ENCODE measurements around the gene ARFGAP2.
A peak's percentile ranks its signal among the peaks of the same experiment; 100 is the strongest.

ARFGAP2 gene

DNA sequence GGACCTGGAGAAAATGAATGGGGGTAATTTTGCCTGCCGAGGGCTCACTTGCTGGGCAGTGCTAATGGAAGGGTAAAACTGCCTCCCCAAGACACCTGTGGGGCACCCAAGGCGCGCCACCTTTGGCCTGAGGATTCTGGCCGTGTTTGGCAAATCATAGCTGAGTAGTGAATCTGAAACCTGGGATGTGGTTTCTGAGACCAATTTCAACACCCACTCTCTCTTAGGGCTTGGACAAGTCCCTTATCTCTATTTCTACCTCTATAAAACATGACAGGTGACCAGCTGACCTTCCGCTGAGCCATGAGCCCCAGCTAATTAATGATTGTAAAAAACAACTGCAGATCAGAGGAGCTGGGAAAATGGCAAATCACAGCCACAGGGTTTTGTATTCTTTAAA, 11.0 kb upstream of the ARFGAP2 start:
- no peak for DNase-seq (ENCODE audit: low read depth in 2 of 2)

DNA sequence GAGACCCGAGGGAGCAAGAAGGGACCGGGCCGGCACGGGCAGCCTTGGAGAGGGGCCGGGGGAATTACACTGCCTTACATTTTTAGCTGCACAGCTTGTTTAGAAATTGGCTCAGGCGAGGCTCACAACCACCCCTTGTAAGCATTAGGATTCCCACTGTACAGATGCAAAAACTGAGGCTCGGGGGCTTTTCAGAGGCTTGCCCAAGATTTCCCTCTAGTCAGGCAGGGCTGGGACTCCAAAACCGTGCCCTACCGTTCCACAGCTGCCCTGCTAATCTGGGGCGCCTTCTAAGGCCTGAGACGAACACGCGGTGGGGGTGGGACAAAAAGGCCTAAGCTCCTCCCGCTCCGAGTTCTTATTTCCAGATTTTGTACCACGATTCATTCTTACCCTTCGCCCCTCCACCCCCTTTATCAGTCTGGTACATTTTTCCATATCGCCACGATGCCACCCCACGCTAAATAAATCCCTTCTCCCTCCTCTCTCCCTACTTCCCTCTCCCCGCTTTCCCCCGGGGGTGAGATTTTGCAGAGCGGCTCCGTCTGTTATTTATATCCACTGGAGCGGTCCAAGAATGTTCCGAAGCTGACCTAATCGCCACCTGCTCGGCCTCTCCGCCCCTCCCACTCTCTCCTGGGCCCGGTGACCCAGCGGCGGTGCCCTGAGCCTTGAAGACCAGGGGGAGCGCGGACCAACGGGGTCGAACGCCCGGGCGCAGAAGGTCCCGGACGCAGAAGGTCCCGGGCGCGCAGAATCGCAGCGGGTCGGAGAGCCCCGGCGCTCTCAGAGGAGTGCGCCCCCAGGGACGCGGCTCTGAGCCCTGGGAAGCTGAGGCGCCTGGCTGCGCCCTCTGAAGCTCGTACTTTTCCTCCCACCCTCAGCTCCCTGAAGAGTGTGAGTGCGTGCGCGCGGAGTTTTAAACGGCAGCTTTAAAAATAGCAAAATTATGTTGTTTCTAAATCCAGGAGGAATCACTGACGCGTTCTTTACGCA, 10.3 kb upstream of the ARFGAP2 start:
- no peak for DNase-seq (ENCODE audit: low read depth in 2 of 2)

GRCh38 chr11:47186076-47186699, 9.5 kb upstream of the ARFGAP2 start, which contains the start of gene PACSIN3:
PACSIN3 (minus strand) TSS chr11:47186434; CDS start chr11:47182727, 3,707 bp downstream.
- no peak for DNase-seq (ENCODE audit: low read depth in 2 of 2)

DNA sequence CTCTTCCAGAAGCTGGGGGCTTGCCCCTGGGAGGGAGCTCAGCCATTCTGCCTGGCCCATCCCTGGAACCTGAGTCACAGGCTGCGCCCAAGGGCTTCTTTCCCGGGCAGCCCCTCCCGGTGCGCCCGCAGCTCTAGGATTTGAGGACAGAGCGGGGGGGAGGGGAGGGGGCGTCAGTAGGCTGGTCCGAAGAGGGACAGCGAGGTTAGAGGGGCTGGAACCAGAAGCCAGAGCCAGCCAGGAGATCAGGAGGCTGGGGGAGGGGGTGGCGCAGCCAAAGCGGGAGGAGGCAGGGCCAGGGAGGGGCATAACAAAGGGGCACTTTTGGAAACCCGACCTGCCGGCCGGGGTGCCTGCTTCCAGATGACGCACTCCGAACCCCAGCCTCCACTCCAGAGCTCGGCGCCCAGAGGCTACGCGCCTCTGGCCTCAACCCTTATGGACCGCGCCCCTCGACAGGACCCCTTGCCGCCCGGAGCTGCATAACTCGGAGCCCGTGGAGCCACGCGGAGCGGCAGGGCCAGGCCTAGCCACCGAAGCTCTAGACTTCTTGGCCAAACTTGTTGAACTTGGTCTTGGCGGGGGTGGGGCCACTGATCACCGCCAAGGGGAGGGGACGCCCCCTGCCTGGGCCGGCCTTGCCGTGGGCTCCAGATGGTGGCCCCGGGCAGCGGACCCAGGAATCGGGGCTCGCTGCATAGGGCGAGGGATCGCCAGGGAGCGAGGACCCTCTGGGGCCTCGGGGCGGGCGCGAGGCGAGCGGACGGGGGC, 8.8 kb upstream of the ARFGAP2 start:
- no peak for DNase-seq (ENCODE audit: low read depth in 2 of 2)

GRCh38 chr11:47184711-47185304, 8.1 kb upstream of the ARFGAP2 start:
- no peak for DNase-seq (ENCODE audit: low read depth in 2 of 2)

GRCh38 chr11:47183969-47184368, 7.3 kb upstream of the ARFGAP2 start:
- no peak for DNase-seq (ENCODE audit: low read depth in 2 of 2)

DNA sequence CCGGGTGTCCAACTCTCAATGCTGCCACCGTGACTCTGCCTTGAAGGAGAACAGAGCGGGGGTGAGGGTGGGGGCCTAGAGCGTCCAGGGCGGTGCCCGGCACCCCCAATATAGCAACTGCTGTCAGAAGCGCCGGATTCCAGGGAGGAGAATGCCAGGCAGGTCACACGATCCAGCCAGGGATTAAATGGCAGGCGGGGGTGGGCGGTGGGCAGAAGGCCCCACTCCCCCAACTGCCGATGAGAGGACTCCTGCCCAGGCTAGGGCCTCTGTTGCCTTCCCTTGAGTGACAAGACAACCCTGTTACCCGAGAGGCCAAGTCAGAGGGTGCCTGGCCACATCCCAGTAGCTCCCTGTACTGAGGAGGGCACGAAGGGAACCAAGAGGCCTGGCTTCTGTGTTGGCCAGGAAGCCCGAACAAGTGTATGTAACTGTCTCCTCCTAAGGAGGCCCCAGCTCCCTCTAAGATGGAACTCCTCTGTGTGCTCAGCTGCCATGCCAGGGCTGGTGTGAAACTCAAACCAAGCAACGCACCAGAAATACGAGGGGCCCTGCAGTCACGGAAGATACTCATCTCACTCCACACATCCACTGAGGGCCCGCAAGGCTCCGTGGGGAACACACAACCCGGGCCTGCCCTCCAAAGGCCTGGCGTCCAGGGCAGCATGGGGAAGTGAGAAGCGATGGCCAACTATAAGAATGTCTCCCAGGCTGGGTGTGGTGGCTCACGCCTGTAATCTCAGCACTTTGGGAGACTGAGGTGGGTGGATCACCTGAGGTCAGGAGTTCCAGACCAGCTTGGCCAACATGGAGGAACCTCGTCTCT, 6.6 kb upstream of the ARFGAP2 start:
- no peak for DNase-seq (ENCODE audit: low read depth in 2 of 2)

GRCh38 chr11:47182380-47182779, 5.7 kb upstream of the ARFGAP2 start:
- no peak for DNase-seq (ENCODE audit: low read depth in 2 of 2)

GRCh38 chr11:47181271-47181670, 4.6 kb upstream of the ARFGAP2 start:
- DNase-seq (ENCODE audit: low read depth in 2 of 2) = no peak

GRCh38 chr11:47180006-47180787, 3.5 kb upstream of the ARFGAP2 start:
- no peak for DNase-seq (ENCODE audit: low read depth in 2 of 2)

- DNase-seq (ENCODE audit: low read depth in 2 of 2) = no peak
These were observed 2.9 kb upstream of the ARFGAP2 start for GRCh38 chr11:47179655-47179991.

GRCh38 chr11:47178737-47179654, 2.3 kb upstream of the ARFGAP2 start:
- DNase-seq (ENCODE audit: low read depth in 2 of 2) = no peak

GRCh38 chr11:47178316-47178715, 1.6 kb upstream of the ARFGAP2 start:
- DNase-seq (ENCODE audit: low read depth in 2 of 2) = no peak

- DNase-seq (ENCODE audit: low read depth in 2 of 2) = no peak
These were observed 1.2 kb upstream of the ARFGAP2 start for GRCh38 chr11:47177846-47178245.

DNA sequence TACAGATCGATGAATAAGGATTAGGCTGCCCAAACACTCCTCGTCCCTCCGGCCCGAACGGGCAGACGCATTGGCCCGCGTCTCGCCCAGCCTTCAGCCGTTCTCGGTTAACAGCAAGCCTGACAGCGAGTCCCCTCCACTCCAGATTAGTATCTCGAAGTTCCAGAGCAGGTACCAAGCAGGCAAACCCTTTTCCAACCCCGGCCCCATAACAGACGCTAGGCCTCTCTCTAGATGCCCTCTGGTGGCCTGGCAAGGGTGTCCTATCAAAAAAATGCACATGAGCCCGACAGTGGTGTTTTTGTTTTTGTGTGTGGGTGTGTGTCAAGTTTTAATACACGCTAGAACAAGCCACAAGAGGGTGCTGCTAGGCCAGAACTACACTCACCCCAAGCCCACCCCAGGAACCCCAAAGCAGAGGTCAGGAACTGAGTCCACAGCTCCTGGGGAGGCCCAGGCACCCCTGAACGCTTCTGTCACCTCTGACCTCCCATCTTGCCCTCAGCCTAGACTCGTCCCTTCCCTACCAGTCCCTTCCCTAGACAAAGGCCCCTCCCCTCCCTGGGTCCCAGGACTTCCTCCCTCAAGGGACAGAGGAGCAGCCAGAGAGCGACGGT, 658 bp upstream of the ARFGAP2 start:
- DNase-seq (ENCODE audit: low read depth in 2 of 2) = peak; percentile 45 to 51

GRCh38 chr11:47175746-47176327, 842 bp downstream of the ARFGAP2 start:
- no peak for DNase-seq (ENCODE audit: low read depth in 2 of 2)

- no peak for DNase-seq (ENCODE audit: low read depth in 2 of 2)
These were observed 3.8 kb downstream of the ARFGAP2 start for GRCh38 chr11:47172740-47173336.

DNA sequence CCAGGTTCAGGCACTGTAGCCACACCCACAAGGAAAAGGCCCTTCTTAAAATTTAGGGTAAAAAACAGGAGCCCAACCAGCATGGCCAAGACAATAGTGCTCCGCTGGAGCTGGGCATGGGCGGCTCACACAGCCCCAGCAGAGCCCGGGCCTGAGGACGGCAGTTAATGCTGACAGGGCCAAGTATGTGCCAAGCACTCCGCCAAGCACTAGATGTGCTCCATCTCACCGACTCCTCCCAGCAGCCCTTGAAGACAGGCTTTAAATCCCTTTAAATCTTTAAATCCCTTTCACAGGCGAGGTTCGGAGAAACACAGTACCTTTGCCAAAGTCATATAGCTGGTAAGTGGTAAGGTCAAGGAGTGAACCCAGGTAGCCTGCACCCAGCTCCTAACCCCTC, 4.8 kb downstream of the ARFGAP2 start:
- no peak for DNase-seq (ENCODE audit: low read depth in 2 of 2)
